ENCODE data around the gene POU2F2. TPM values are rescaled to one million over a fixed set of nuclear protein-coding genes. Genes with fewer than 3 reads are reported as not detected.

Gene POU2F2
- polyA plus RNA-seq (2011; rRNA removed): 1.8 and 2.2 TPM in 2 replicates
- polyA minus RNA-seq (2011; rRNA and poly(A)+ RNA removed): 1.1 and 1.5 TPM in 2 replicates

GRCh38 chr19:42132030-42132628 lies at the start of gene POU2F2:
POU2F2 (minus strand) TSS chr19:42132446; CDS start chr19:42132411, 35 bp downstream.
- Histone ChIP-seq H3K27me3 (ENCODE audit: control insufficient read depth, insufficient read depth, low read length) (peaks cover 2% of the 10 kb centered on the region; the same call in 1 of the 2 replicates), H3K4me3 (ENCODE audit: low read depth, low read length) (peak within 1 kb of the TSS; percentile 50), H3K36me3 (ENCODE audit: control insufficient read depth, insufficient read depth, low read length) (no peaks in the 10 kb centered on the region)
- ChIA-PET CTCF (interaction anchor here (0.6 to 4.8 kb wide), 25 partner anchors 8 to 318 kb away, joined by 3 to 89 read pairs (median 4); partner anchors contain the start of genes DEDD2 and ZNF526), POLR2A (no interaction called here)
- no peak for DNase-seq (ENCODE audit: low read depth)
- no peak for TF ChIP-seq CTCF (IDR thresholded peaks at IDR 0.05; ENCODE audit: insufficient read depth, low read depth, low read length)

- peak; percentile 52 for TF ChIP-seq CTCF (IDR thresholded peaks at IDR 0.05; ENCODE audit: insufficient read depth, low read depth, low read length)
These were observed 46.8 kb upstream of the POU2F2 start for GRCh38 chr19:42178791-42179674.

GRCh38 chr19:42177686-42178019 lies 45.4 kb upstream of the POU2F2 start:
- ChIA-PET POLR2A (no interaction called here), CTCF (interaction anchor here (1.2 to 2.1 kb wide), 3 partner anchors 28 to 64 kb away, joined by 4 to 9 read pairs (median 5); no protein-coding TSS in a partner anchor)
- Histone ChIP-seq H3K27me3 (ENCODE audit: control insufficient read depth, insufficient read depth, low read length) (peaks cover 48% of the 10 kb centered on the region), H3K36me3 (ENCODE audit: control insufficient read depth, insufficient read depth, low read length) (no peaks in the 10 kb centered on the region), H3K4me3 (ENCODE audit: low read depth, low read length) (no peak overlapping the region)
- no peak for TF ChIP-seq CTCF (IDR thresholded peaks at IDR 0.05; ENCODE audit: insufficient read depth, low read depth, low read length)
- no peak for DNase-seq (ENCODE audit: low read depth)

More at GRCh38 chr19:42178791-42179674, 46.8 kb upstream of the POU2F2 start:
- ChIA-PET POLR2A (no interaction called here), CTCF (no interaction called here)
- DNase-seq (ENCODE audit: low read depth): no peak
- H3K36me3 ChIP-seq (ENCODE audit: control insufficient read depth, insufficient read depth, low read length): no peaks in the 10 kb centered on the region
- H3K4me3 ChIP-seq (ENCODE audit: low read depth, low read length): no peak overlapping the region
- peaks cover 47% of the 10 kb centered on the region for H3K27me3 ChIP-seq (ENCODE audit: control insufficient read depth, insufficient read depth, low read length)

- no peak for DNase-seq (ENCODE audit: low read depth)
- peaks cover 44% of the 10 kb centered on the region for H3K27me3 ChIP-seq (ENCODE audit: control insufficient read depth, insufficient read depth, low read length)
- CTCF ChIA-PET: interaction anchor here (0.7 to 2.7 kb wide), 12 partner anchors 8 to 248 kb away, joined by 3 to 10 read pairs (median 4); no protein-coding TSS in a partner anchor
- POLR2A ChIA-PET: interaction anchor here (0.6 kb wide), 1 partner anchor 102 kb away, joined by 3 read pairs; no protein-coding TSS in a partner anchor
- peak overlapping the region; percentile 42 for H3K4me3 ChIP-seq (ENCODE audit: low read depth, low read length)
- peak; percentile 37 for TF ChIP-seq CTCF (IDR thresholded peaks at IDR 0.05; ENCODE audit: insufficient read depth, low read depth, low read length)
- H3K36me3 ChIP-seq (ENCODE audit: control insufficient read depth, insufficient read depth, low read length): no peaks in the 10 kb centered on the region
These were observed 44.9 kb upstream of the POU2F2 start for GRCh38 chr19:42176990-42177685.

Measured in BJ (cell line).